Mammary epithelial cell (primary cell): ENCODE data around the gene ZNF804A.
A peak's percentile ranks its signal among the peaks of the same experiment; 100 is the strongest.

Experiments
- CTCF ChIP-seq, 2 donors: IDR thresholded peaks in 1 of 2; conservative IDR thresholded peaks in 1 of 2; 2 replicates each; pipeline ENCODE4 v1.5.1; 2011 to 2012; ENCODE audit warnings: inconsistent platforms in 2 of 2, low read length in 2 of 2, mild to moderate bottlenecking in 2 of 2, control low read depth in 1 of 2, low read depth in 1 of 2; ENCODE audit not compliant: insufficient read depth in 1 of 2; ENCODE audit errors: extremely low read depth in 1 of 2
- EZH2 ChIP-seq: IDR thresholded peaks from 2 replicates; pipeline ENCODE4 v1.6.1; 2012; ENCODE audit warnings: low read length, inconsistent platforms, borderline replicate concordance

GRCh38 chr2:184597571-184597991 lies 748 bp upstream of the ZNF804A start:
- TF ChIP-seq CTCF (conservative IDR thresholded peaks at IDR 0.05 in 1 of 2, IDR thresholded peaks at IDR 0.05 in 1 of 2; ENCODE audit: extremely low read depth in 1 of 2, insufficient read depth in 1 of 2, low read depth in 1 of 2, low read length in 2 of 2): no peak
- TF ChIP-seq EZH2: peak; percentile 91
